ENCODE results near the gene SMYD3. TPM values are rescaled to one million over a fixed set of nuclear protein-coding genes. Genes with fewer than 3 reads are reported as not detected.

SMYD3 gene
- total RNA-seq, 1 experiment from 2014 or later = 33.4 TPM

GRCh38 chr1:246110343-246111219, 396.5 kb downstream of the SMYD3 start:
- DNase-seq (ENCODE audit: low read depth, low spot score) = no peak
- in situ Hi-C loops (cut with HindIII; ENCODE audit: low pct_unique_long_range_greater_than_20kb, low sequenced_read_pairs) = no loop called here

- DNase-seq (ENCODE audit: low read depth, low spot score) = no peak
- in situ Hi-C loops (cut with HindIII; ENCODE audit: low pct_unique_long_range_greater_than_20kb, low sequenced_read_pairs) = no loop called here
Measured at GRCh38 chr1:246108278-246108925, 398.7 kb downstream of the SMYD3 start.

GRCh38 chr1:246107516-246108277, 399.4 kb downstream of the SMYD3 start:
- DNase-seq (ENCODE audit: low read depth, low spot score) = peak; percentile 4
- in situ Hi-C loops (cut with HindIII; ENCODE audit: low pct_unique_long_range_greater_than_20kb, low sequenced_read_pairs) = no loop called here

GRCh38 chr1:246106342-246106763, 400.7 kb downstream of the SMYD3 start:
- no peak for DNase-seq (ENCODE audit: low read depth, low spot score)
- in situ Hi-C loops (cut with HindIII; ENCODE audit: low pct_unique_long_range_greater_than_20kb, low sequenced_read_pairs) = no loop called here

DNA sequence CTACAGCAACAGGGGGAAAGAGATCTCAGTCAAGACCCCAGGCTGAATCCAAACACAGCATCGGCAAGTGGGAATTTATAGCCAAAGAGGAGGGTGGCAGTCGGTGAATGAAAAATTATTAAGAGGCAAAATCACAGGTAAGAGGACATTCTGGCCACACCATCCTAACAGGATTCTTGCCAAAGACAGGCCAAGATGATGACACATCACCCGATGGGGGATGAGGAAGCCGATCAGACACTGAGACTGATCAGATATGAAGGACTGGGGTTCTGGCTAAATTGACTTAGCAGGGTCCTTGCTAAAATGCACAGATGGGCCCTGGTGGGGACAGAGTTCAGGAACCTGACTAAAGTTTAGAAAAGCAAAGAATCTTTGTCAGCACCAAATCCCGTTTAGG, 402.2 kb downstream of the SMYD3 start:
- in situ Hi-C loops (cut with HindIII; ENCODE audit: low pct_unique_long_range_greater_than_20kb, low sequenced_read_pairs) = no loop called here
- no peak for DNase-seq (ENCODE audit: low read depth, low spot score)

DNA sequence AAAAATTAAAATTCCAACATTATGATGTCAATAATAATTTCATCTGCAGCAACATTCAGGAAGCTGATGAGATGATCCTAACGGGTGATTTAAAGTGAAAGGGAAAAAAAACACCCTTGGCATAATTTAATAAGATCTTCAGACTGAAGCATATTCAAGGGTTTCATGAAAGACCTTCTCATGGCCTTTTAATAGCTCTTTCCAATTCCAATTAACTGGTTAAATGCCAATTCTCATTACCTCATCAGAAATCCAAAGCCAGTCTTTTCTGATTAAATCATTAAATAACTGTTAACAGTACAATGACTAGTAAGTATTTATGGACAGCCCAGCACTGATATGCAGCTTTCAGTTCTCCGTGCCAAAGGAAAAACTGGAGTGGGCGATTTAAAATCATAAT, 407.5 kb downstream of the SMYD3 start:
- in situ Hi-C loops (cut with HindIII; ENCODE audit: low pct_unique_long_range_greater_than_20kb, low sequenced_read_pairs) = no loop called here
- DNase-seq (ENCODE audit: low read depth, low spot score) = no peak

- no peak for DNase-seq (ENCODE audit: low read depth, low spot score)
- in situ Hi-C loops (cut with HindIII; ENCODE audit: low pct_unique_long_range_greater_than_20kb, low sequenced_read_pairs) = no loop called here
Measured at GRCh38 chr1:246096356-246096755, 410.7 kb downstream of the SMYD3 start.

DNA sequence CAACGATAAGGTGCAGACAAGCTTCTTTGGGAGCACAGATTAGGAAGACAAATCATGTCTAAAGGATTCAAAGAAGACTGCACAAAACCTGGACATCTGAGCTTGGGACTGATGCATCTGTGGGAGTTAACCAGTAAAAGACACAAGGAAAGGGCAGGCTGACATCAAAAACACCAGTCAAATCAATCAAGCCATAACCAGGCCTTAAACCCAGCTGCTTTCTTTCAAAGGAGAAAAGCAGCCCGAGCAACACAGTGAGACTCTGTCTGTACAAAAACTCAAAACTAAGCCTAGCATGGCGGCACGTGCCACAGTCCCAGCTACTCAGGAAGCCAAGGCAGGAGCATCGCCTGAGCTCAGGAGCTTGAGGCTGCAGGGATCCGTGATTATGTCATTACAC, 411.6 kb downstream of the SMYD3 start:
- in situ Hi-C loops (cut with HindIII; ENCODE audit: low pct_unique_long_range_greater_than_20kb, low sequenced_read_pairs) = no loop called here

DNA sequence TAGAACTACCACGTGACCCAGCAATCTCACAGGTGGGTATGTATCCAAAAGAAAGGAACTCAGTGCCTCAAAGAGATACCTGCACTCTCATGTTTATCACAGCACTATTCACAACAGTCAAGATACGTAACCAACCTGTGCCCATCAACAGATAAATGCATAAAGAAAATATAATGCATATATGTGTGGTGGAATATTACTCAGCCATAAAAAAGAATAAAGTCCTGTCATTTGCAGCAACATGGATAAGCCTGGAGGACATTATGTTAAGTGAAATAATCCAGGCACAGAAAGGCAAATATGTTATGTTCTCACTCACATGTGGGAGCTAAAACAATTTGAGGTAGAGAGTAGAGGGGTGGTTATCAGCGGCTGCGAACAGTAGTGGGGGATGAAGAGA, 413.8 kb downstream of the SMYD3 start:
- in situ Hi-C loops (cut with HindIII; ENCODE audit: low pct_unique_long_range_greater_than_20kb, low sequenced_read_pairs) = no loop called here

More for the DNA sequence above, 411.6 kb downstream of the SMYD3 start:
- no peak for DNase-seq (ENCODE audit: low read depth, low spot score)

DNA sequence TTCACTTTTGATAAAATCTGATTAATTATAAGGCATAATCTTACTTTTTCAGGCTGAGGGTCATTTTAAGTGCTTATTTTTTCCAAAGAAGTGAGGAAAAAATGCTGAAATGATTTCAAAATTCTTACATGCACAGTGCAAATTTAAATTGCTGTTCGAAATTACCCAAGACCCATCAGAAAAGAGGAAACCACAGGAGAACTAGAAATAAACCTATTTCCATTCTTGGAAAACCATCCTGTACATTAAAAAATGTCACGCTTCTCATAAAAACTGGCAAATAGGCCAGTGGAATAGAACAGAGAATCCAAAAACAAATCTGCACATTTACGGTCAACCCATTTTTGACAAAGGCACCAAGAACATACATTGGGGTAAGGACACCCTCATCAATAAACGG, 414.9 kb downstream of the SMYD3 start:
- DNase-seq (ENCODE audit: low read depth, low spot score) = no peak
- in situ Hi-C loops (cut with HindIII; ENCODE audit: low pct_unique_long_range_greater_than_20kb, low sequenced_read_pairs) = no loop called here

More for the DNA sequence above, 413.8 kb downstream of the SMYD3 start:
- no peak for DNase-seq (ENCODE audit: low read depth, low spot score)

GRCh38 chr1:246091477-246091876, 415.6 kb downstream of the SMYD3 start:
- no peak for DNase-seq (ENCODE audit: low read depth, low spot score)
- in situ Hi-C loops (cut with HindIII; ENCODE audit: low pct_unique_long_range_greater_than_20kb, low sequenced_read_pairs) = no loop called here

- no peak for DNase-seq (ENCODE audit: low read depth, low spot score)
- in situ Hi-C loops (cut with HindIII; ENCODE audit: low pct_unique_long_range_greater_than_20kb, low sequenced_read_pairs) = no loop called here
Measured at GRCh38 chr1:246086191-246086590, 420.9 kb downstream of the SMYD3 start.

GRCh38 chr1:246083416-246083815, 423.7 kb downstream of the SMYD3 start:
- DNase-seq (ENCODE audit: low read depth, low spot score) = no peak
- in situ Hi-C loops (cut with HindIII; ENCODE audit: low pct_unique_long_range_greater_than_20kb, low sequenced_read_pairs) = no loop called here

GRCh38 chr1:246081856-246082668, 425.0 kb downstream of the SMYD3 start:
- no peak for DNase-seq (ENCODE audit: low read depth, low spot score)
- in situ Hi-C loops (cut with HindIII; ENCODE audit: low pct_unique_long_range_greater_than_20kb, low sequenced_read_pairs) = no loop called here

DNA sequence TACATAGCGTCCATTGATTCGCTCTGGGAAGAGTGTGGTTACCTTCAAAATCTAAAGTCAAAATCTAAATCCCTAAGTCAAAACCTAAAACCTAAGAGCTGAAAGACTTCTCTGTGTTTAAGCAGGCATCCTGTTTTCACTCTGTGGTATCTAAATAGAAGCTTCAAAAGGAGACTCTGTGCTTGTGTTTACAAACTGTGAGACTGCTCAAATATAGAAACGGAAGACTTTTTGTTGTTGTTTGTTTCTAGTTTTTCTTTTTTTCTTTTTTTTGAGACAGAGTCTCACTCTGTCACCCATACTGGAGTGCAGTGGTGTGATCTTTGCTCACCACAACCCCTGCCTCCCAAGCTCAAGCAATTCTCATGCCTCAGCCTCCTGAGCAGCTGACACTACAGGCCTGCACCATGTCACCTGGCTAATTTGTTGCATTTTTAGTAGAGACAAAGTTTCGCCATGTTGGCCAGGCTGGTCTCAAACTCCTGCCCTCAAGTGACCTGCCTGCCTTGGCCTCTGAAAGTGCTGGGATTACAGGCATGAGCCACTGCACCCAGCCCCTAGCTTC, 425.9 kb downstream of the SMYD3 start:
- in situ Hi-C loops (cut with HindIII; ENCODE audit: low pct_unique_long_range_greater_than_20kb, low sequenced_read_pairs) = no loop called here

DNA sequence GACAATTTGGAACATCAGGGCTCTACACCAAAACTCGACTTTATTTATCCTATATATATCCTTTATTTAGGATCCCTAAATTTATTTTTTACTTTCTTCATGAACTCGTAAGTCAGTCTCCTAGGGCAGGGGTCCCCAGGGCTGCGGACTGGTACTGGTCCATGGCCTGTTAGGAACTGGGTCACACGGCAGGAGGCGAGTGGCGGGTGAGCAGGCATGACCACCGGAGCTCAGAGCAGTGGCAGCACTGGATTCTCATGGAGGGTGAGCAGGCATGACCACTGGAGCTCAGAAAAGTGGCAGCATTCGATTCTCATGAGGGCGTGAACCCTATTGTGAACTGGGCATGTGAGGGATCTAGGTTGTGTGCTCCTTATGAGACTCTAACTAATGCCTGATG, 427.0 kb downstream of the SMYD3 start:
- no peak for DNase-seq (ENCODE audit: low read depth, low spot score)
- in situ Hi-C loops (cut with HindIII; ENCODE audit: low pct_unique_long_range_greater_than_20kb, low sequenced_read_pairs) = no loop called here

More for the DNA sequence above, 425.9 kb downstream of the SMYD3 start:
- DNase-seq (ENCODE audit: low read depth, low spot score) = peak; percentile 34

GRCh38 chr1:246078888-246079252, 428.2 kb downstream of the SMYD3 start:
- no peak for DNase-seq (ENCODE audit: low read depth, low spot score)
- in situ Hi-C loops (cut with HindIII; ENCODE audit: low pct_unique_long_range_greater_than_20kb, low sequenced_read_pairs) = no loop called here
